ENCODE results near the gene MPZL3. TPM values are rescaled to one million over a fixed set of nuclear protein-coding genes. Genes with fewer than 3 reads are reported as not detected.

MPZL3 gene
- polyA plus RNA-seq, 1 donor: 0.52 TPM

- DNase-seq: no peak
These were observed 12.7 kb upstream of the MPZL3 start for GRCh38 chr11:118264569-118265465.

- DNase-seq: no peak
These were observed 11.8 kb upstream of the MPZL3 start, which contains the start of gene MPZL2 for GRCh38 chr11:118263695-118264568. TSS of gene MPZL2 (minus strand) at chr11:118264297. CDS start at chr11:118264153, 144 bp downstream.

- no peak for DNase-seq
These were observed 10.9 kb upstream of the MPZL3 start for GRCh38 chr11:118263112-118263511.

GRCh38 chr11:118260353-118260752 lies 8.2 kb upstream of the MPZL3 start:
- DNase-seq: no peak

- no peak for DNase-seq
These were observed 7.0 kb upstream of the MPZL3 start for GRCh38 chr11:118259138-118259537.

- no peak for DNase-seq
These were observed 6.2 kb upstream of the MPZL3 start for GRCh38 chr11:118258410-118258809.

GRCh38 chr11:118252688-118253087 lies 523 bp upstream of the MPZL3 start:
- no peak for DNase-seq

GRCh38 chr11:118247041-118247440 lies 5.1 kb downstream of the MPZL3 start:
- no peak for DNase-seq

GRCh38 chr11:118245936-118246562 lies 6.1 kb downstream of the MPZL3 start:
- no peak for DNase-seq

- DNase-seq: no peak
These were observed 8.0 kb downstream of the MPZL3 start for GRCh38 chr11:118243993-118244762.

- DNase-seq: no peak
These were observed 9.0 kb downstream of the MPZL3 start for GRCh38 chr11:118243161-118243560.

- DNase-seq: no peak
These were observed 10.4 kb downstream of the MPZL3 start for GRCh38 chr11:118241764-118242098.

- no peak for DNase-seq
These were observed 11.0 kb downstream of the MPZL3 start for GRCh38 chr11:118240999-118241763.

- no peak for DNase-seq
These were observed 12.5 kb downstream of the MPZL3 start for GRCh38 chr11:118239509-118240205.

GRCh38 chr11:118238929-118239328 lies 13.2 kb downstream of the MPZL3 start:
- DNase-seq: no peak

- no peak for DNase-seq
These were observed 13.7 kb downstream of the MPZL3 start for GRCh38 chr11:118238421-118238820.

GRCh38 chr11:118236170-118236569 lies 16.0 kb downstream of the MPZL3 start:
- no peak for DNase-seq

GRCh38 chr11:118234833-118235232 lies 17.3 kb downstream of the MPZL3 start:
- no peak for DNase-seq

GRCh38 chr11:118233850-118234249 lies 18.3 kb downstream of the MPZL3 start:
- no peak for DNase-seq

GRCh38 chr11:118233377-118233776 lies 18.8 kb downstream of the MPZL3 start:
- DNase-seq: no peak

- DNase-seq: no peak
These were observed 19.5 kb downstream of the MPZL3 start for GRCh38 chr11:118232659-118233058.
